ENCODE results near the gene SRPK2.
"Not testable (repeated sequence)": the region's sequence is repeated elsewhere in the genome, so short reads cannot be mapped to it uniquely, and the experiment has no call there.

Gene SRPK2

GRCh38 chr7:105307163-105307672 is 81.5 kb downstream of the SRPK2 start:
- no peak overlapping the region for H3K4me3 ChIP-seq (ENCODE audit: low read length)
- no peak for TF ChIP-seq ZNF274 (IDR thresholded peaks at IDR 0.05; ENCODE audit: low read depth, low read length)

- TF ChIP-seq ZNF274 (IDR thresholded peaks at IDR 0.05; ENCODE audit: low read depth, low read length): no peak
- H3K4me3 ChIP-seq (ENCODE audit: low read length): no peak overlapping the region
These were observed 82.4 kb downstream of the SRPK2 start for GRCh38 chr7:105306298-105306748.

- TF ChIP-seq ZNF274 (IDR thresholded peaks at IDR 0.05; ENCODE audit: low read depth, low read length): no peak
- H3K4me3 ChIP-seq (ENCODE audit: low read length): no peak overlapping the region
These were observed 83.1 kb downstream of the SRPK2 start for GRCh38 chr7:105305633-105306032.

- no peak overlapping the region; the same call in 1 of the 2 replicates for H3K4me3 ChIP-seq (ENCODE audit: low read length)
These were observed 84.5 kb downstream of the SRPK2 start for GRCh38 chr7:105304040-105304895.

GRCh38 chr7:105300587-105300986 is 88.1 kb downstream of the SRPK2 start:
- H3K4me3 ChIP-seq (ENCODE audit: low read length): not testable (repeated sequence)

More at GRCh38 chr7:105304040-105304895, 84.5 kb downstream of the SRPK2 start:
- no peak for TF ChIP-seq ZNF274 (IDR thresholded peaks at IDR 0.05; ENCODE audit: low read depth, low read length)

- no peak for TF ChIP-seq ZNF274 (IDR thresholded peaks at IDR 0.05; ENCODE audit: low read depth, low read length)
These were observed 90.3 kb downstream of the SRPK2 start for GRCh38 chr7:105298439-105298894.

GRCh38 chr7:105297985-105298384 is 90.7 kb downstream of the SRPK2 start:
- no peak overlapping the region for H3K4me3 ChIP-seq (ENCODE audit: low read length)
- TF ChIP-seq ZNF274 (IDR thresholded peaks at IDR 0.05; ENCODE audit: low read depth, low read length): no peak

More at GRCh38 chr7:105298439-105298894, 90.3 kb downstream of the SRPK2 start:
- H3K4me3 ChIP-seq (ENCODE audit: low read length): no peak overlapping the region; the same call in 1 of the 2 replicates

GRCh38 chr7:105297309-105297708 is 91.4 kb downstream of the SRPK2 start:
- TF ChIP-seq ZNF274 (IDR thresholded peaks at IDR 0.05; ENCODE audit: low read depth, low read length): no peak
- no peak overlapping the region for H3K4me3 ChIP-seq (ENCODE audit: low read length)

GRCh38 chr7:105296491-105296890 is 92.2 kb downstream of the SRPK2 start:
- H3K4me3 ChIP-seq (ENCODE audit: low read length): no peak overlapping the region
- no peak for TF ChIP-seq ZNF274 (IDR thresholded peaks at IDR 0.05; ENCODE audit: low read depth, low read length)

GRCh38 chr7:105295596-105296352 is 92.9 kb downstream of the SRPK2 start:
- no peak overlapping the region for H3K4me3 ChIP-seq (ENCODE audit: low read length)
- no peak for TF ChIP-seq ZNF274 (IDR thresholded peaks at IDR 0.05; ENCODE audit: low read depth, low read length)

GRCh38 chr7:105294482-105294881 is 94.2 kb downstream of the SRPK2 start:
- H3K4me3 ChIP-seq (ENCODE audit: low read length): not testable (repeated sequence)

GRCh38 chr7:105289704-105290103 is 99.0 kb downstream of the SRPK2 start:
- TF ChIP-seq ZNF274 (IDR thresholded peaks at IDR 0.05; ENCODE audit: low read depth, low read length): no peak
- no peak overlapping the region for H3K4me3 ChIP-seq (ENCODE audit: low read length)

- TF ChIP-seq ZNF274 (IDR thresholded peaks at IDR 0.05; ENCODE audit: low read depth, low read length): no peak
These were observed 102.3 kb downstream of the SRPK2 start for GRCh38 chr7:105286441-105286840.

GRCh38 chr7:105285118-105285874 is 103.4 kb downstream of the SRPK2 start:
- H3K4me3 ChIP-seq (ENCODE audit: low read length): no peak overlapping the region
- no peak for TF ChIP-seq ZNF274 (IDR thresholded peaks at IDR 0.05; ENCODE audit: low read depth, low read length)

More at GRCh38 chr7:105286441-105286840, 102.3 kb downstream of the SRPK2 start:
- H3K4me3 ChIP-seq (ENCODE audit: low read length): no peak overlapping the region
